ENCODE data around the gene FAM228A.

DNA sequence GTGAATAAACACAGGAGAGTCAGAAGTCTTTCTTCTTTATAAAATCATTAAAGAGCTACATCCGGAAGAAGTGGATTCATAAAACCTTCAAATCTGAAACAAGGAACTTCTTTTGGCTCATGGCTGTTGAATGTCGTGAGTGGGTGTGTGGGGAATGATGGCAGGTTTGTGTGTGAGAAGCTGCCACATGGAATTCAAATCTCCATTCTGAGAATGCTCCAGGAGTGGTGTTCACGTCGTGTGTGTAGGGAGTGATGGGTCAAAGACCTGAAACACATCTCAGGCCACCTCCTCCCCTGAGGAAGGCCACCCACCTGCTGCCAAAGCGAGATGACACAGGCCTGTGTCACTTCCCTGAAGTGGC lies 28.9 kb downstream of the FAM228A start:
- TF ChIP-seq, protein P1, sequence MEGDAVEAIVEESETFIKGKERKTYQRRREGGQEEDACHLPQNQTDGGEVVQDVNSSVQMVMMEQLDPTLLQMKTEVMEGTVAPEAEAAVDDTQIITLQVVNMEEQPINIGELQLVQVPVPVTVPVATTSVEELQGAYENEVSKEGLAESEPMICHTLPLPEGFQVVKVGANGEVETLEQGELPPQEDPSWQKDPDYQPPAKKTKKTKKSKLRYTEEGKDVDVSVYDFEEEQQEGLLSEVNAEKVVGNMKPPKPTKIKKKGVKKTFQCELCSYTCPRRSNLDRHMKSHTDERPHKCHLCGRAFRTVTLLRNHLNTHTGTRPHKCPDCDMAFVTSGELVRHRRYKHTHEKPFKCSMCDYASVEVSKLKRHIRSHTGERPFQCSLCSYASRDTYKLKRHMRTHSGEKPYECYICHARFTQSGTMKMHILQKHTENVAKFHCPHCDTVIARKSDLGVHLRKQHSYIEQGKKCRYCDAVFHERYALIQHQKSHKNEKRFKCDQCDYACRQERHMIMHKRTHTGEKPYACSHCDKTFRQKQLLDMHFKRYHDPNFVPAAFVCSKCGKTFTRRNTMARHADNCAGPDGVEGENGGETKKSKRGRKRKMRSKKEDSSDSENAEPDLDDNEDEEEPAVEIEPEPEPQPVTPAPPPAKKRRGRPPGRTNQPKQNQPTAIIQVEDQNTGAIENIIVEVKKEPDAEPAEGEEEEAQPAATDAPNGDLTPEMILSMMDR (IDR thresholded peaks at IDR 0.05) = no peak
- TF ChIP-seq POLR2AphosphoS5 (IDR thresholded peaks at IDR 0.05) (no peak), POLR2A (IDR thresholded peaks at IDR 0.05) (no peak), EP300 (IDR thresholded peaks at IDR 0.05) (no peak)
